Peyer's patch (tissue), 4 donors: Measurements from ENCODE around the gene SSRP1.

Experiments used
- CTCF ChIP-seq, 6 experiments: fragments of 450-650 bp in 4 of 6; fragments of 200-600 bp in 2 of 6; sonication (generic) in 1 of 6; IDR thresholded peaks; one replicate each; pipeline ENCODE4 v1.5.1; 2017 to 2019; ENCODE audit warnings: antibody characterized with exemption in 6 of 6, mild to moderate bottlenecking in 3 of 6, moderate library complexity in 1 of 6
- POLR2A ChIP-seq, 2 donors: fragments of 450-650 bp; IDR thresholded peaks; one replicate each; pipeline ENCODE4 v1.5.1; 2017; ENCODE audit warnings: antibody characterized with exemption in 2 of 2, mild to moderate bottlenecking in 2 of 2, moderate library complexity in 2 of 2

- TF ChIP-seq CTCF (IDR thresholded peaks at IDR 0.05), result no peak
- no peak for TF ChIP-seq POLR2A (IDR thresholded peaks at IDR 0.05)
Measured at GRCh38 chr11:57318178-57318577, 17.5 kb downstream of the SSRP1 start.
